Measurements from ENCODE around the gene KIZ.

- TF ChIP-seq POLR2AphosphoS5 (IDR thresholded peaks at IDR 0.05; ENCODE audit: low read depth) (no peak), REST (IDR thresholded peaks at IDR 0.05; ENCODE audit: unreplicated experiment) (no peak), CTCF (conservative IDR thresholded peaks at IDR 0.05; ENCODE audit: low read depth in 2 of 2) (no peak), EZH2phosphoT487 (IDR thresholded peaks at IDR 0.05; ENCODE audit: unreplicated experiment) (no peak), EZH2 (IDR thresholded peaks at IDR 0.05; ENCODE audit: low read depth, unreplicated experiment) (no peak), ETS1 (IDR thresholded peaks at IDR 0.05) (no peak), STAT1 (IDR thresholded peaks at IDR 0.05; ENCODE audit: unreplicated experiment) (no peak), ZNF331 (CRISPR knock-in tag; IDR thresholded peaks at IDR 0.05; ENCODE audit: low read depth) (no peak), ZNF114 (CRISPR knock-in tag; IDR thresholded peaks at IDR 0.05) (no peak)
Measured at GRCh38 chr20:21154692-21155091, 28.8 kb downstream of the KIZ start.

All from GM23338 (cell line).